Measurements from ENCODE around the gene EXOC2. TPM values are rescaled to one million over a fixed set of nuclear protein-coding genes. Genes with fewer than 3 reads are reported as not detected.

Gene EXOC2
- total and polyA plus RNA-seq, 8 donors = 2.5 to 10.3 (median 6.4) TPM

- Histone ChIP-seq H3K4me3 (no peak overlapping the region), H3K36me3 (no peaks in the 10 kb centered on the region), H3K9me3 (no peaks in the 10 kb centered on the region), H3K27me3 (no peaks in the 10 kb centered on the region), H3K4me1 (no peaks in the 10 kb centered on the region), H3K27ac (no peak overlapping the region)
- WGBS, 2 donors = 39 to 46% methylated on average over 13 of the region's 13 CpGs
- intact Hi-C loops (cut with DNase I) = no loop called here
- peak in 2 of 4 donors; percentile 42 to 55 for ATAC-seq
- TF ChIP-seq CTCF (IDR thresholded peaks at IDR 0.05) = no peak
- no peak for DNase-seq
- no peak for FAIRE-seq
Measured at GRCh38 chr6:715709-716491, 23.0 kb upstream of the EXOC2 start.

GRCh38 chr6:714100-714499, 21.2 kb upstream of the EXOC2 start:
- no peaks in the 10 kb centered on the region for H3K36me3 ChIP-seq
- no peak overlapping the region for H3K4me3 ChIP-seq
- H3K27me3 ChIP-seq = peaks cover 0 to under 1% (median 0%) of the 10 kb centered on the region in 4 donors
- FAIRE-seq (no peak), DNase-seq (no peak), ATAC-seq (no peak)
- no peaks in the 10 kb centered on the region for H3K9me3 ChIP-seq
- no peak overlapping the region for H3K27ac ChIP-seq
- no peaks in the 10 kb centered on the region for H3K4me1 ChIP-seq
- intact Hi-C loops (cut with DNase I) = no loop called here
- 86 to 92% methylated on average over 4 of the region's 4 CpGs for WGBS, 2 donors
- no peak for TF ChIP-seq CTCF (IDR thresholded peaks at IDR 0.05)

- Histone ChIP-seq H3K4me1 (no peaks in the 10 kb centered on the region), H3K36me3 (no peaks in the 10 kb centered on the region), H3K27ac (no peak overlapping the region), H3K4me3 (no peak overlapping the region), H3K27me3 (peaks cover 0 to 5% (median 0%) of the 10 kb centered on the region in 4 donors), H3K9me3 (no peaks in the 10 kb centered on the region)
- DNase-seq (no peak), FAIRE-seq (no peak), ATAC-seq (no peak)
- no peak for TF ChIP-seq CTCF (IDR thresholded peaks at IDR 0.05)
- intact Hi-C loops (cut with DNase I) = no loop called here
- 89 to 91% methylated on average over 5 of the region's 5 CpGs for WGBS, 2 donors
Measured at GRCh38 chr6:713351-713750, 20.4 kb upstream of the EXOC2 start.

- intact Hi-C loops (cut with DNase I) = no loop called here
- Histone ChIP-seq H3K27me3 (peaks cover 0 to 5% (median 0%) of the 10 kb centered on the region in 4 donors), H3K9me3 (no peaks in the 10 kb centered on the region), H3K27ac (no peak overlapping the region), H3K4me3 (no peak overlapping the region), H3K4me1 (no peaks in the 10 kb centered on the region), H3K36me3 (no peaks in the 10 kb centered on the region)
- WGBS, 2 donors = 50 to 52% methylated on average over 8 of the region's 8 CpGs
- peak in 3 of 4 donors; percentile 49 to 62 (median 58) for ATAC-seq
- no peak for TF ChIP-seq CTCF (IDR thresholded peaks at IDR 0.05)
- no peak for FAIRE-seq
- peak in 5 of 6 donors; percentile 28 to 63 (median 41) for DNase-seq
Measured at GRCh38 chr6:712805-713204, 19.9 kb upstream of the EXOC2 start.

GRCh38 chr6:711925-712324, 19.0 kb upstream of the EXOC2 start:
- no peak overlapping the region for H3K4me3 ChIP-seq
- no peak for TF ChIP-seq CTCF (IDR thresholded peaks at IDR 0.05)
- H3K36me3 ChIP-seq = no peaks in the 10 kb centered on the region
- H3K27me3 ChIP-seq = peaks cover 0 to 5% (median 0%) of the 10 kb centered on the region in 4 donors
- intact Hi-C loops (cut with DNase I) = no loop called here
- DNase-seq (no peak), FAIRE-seq (no peak), ATAC-seq (no peak)
- H3K4me1 ChIP-seq = no peaks in the 10 kb centered on the region
- no peak overlapping the region for H3K27ac ChIP-seq
- no peaks in the 10 kb centered on the region for H3K9me3 ChIP-seq

Data from pancreas (tissue), 10 donors.